HEK293 (cell line): ENCODE measurements around the gene MCOLN1.

Source experiments
- ATF2 ChIP-seq: fragments of 450-650 bp; formaldehyde crosslinking; IDR thresholded peaks from 2 replicates; pipeline ENCODE4 v1.5.1; 2016; ENCODE audit warnings: missing biosample characterization, missing genetic modification characterization, low read depth
- BCL11A ChIP-seq: fragments of 450-650 bp; formaldehyde crosslinking; IDR thresholded peaks from 2 replicates; pipeline ENCODE4 v1.5.1; 2016; ENCODE audit warnings: low read depth, missing biosample characterization, missing genetic modification characterization
- HIC1 ChIP-seq: fragments of 450-650 bp; formaldehyde crosslinking; IDR thresholded peaks from 2 replicates; pipeline ENCODE4 v1.5.1; 2016; ENCODE audit warnings: missing biosample characterization, missing genetic modification characterization
- INSM2 ChIP-seq: fragments of 450-650 bp; formaldehyde crosslinking; IDR thresholded peaks from 2 replicates; pipeline ENCODE4 v1.5.1; 2016; ENCODE audit warnings: missing biosample characterization, missing genetic modification characterization
- KLF10 ChIP-seq: fragments of 450-650 bp; IDR thresholded peaks from 2 replicates; pipeline ENCODE4 v1.5.1; 2018; ENCODE audit warnings: missing biosample characterization, mild to moderate bottlenecking, missing genetic modification characterization
- REPIN1 ChIP-seq: fragments of 450-650 bp; formaldehyde crosslinking; IDR thresholded peaks from 2 replicates; pipeline ENCODE4 v1.5.1; 2017; ENCODE audit warnings: missing biosample characterization, missing genetic modification characterization, low read depth
- SETDB1 ChIP-seq: IDR thresholded peaks from one replicate; pipeline ENCODE4 v1.6.1; 2017; ENCODE audit warnings: mild to moderate bottlenecking, low read length, moderate library complexity, mixed read lengths; ENCODE audit not compliant: insufficient read length
- SP3 ChIP-seq: fragments of 450-650 bp; formaldehyde crosslinking; IDR thresholded peaks from 2 replicates; pipeline ENCODE4 v1.5.1; 2016; ENCODE audit warnings: missing biosample characterization, missing genetic modification characterization
- SP7 ChIP-seq: fragments of 450-650 bp; formaldehyde crosslinking; IDR thresholded peaks from 2 replicates; pipeline ENCODE4 v1.5.1; 2016; ENCODE audit warnings: missing biosample characterization, missing genetic modification characterization
- TCF7L2 ChIP-seq: IDR thresholded peaks from 2 replicates; pipeline ENCODE4 v1.6.1; 2011; ENCODE audit warnings: low read depth, mild to moderate bottlenecking, inconsistent platforms, low read length, moderate library complexity, borderline replicate concordance
- TRIM28 ChIP-seq: IDR thresholded peaks from 2 replicates; pipeline ENCODE4 v1.6.1; 2011; ENCODE audit warnings: low read length, control low read depth, borderline replicate concordance
- ZFHX2 ChIP-seq: fragments of 450-650 bp; formaldehyde crosslinking; conservative IDR thresholded peaks from 2 replicates; pipeline ENCODE4 v1.5.1; 2016; ENCODE audit warnings: missing biosample characterization, missing genetic modification characterization
- ZFP3 ChIP-seq: fragments of 450-650 bp; formaldehyde crosslinking; IDR thresholded peaks from 2 replicates; pipeline ENCODE4 v1.5.1; 2016; ENCODE audit warnings: low read depth, missing biosample characterization, missing genetic modification characterization
- ZFP41 ChIP-seq: fragments of 450-650 bp; formaldehyde crosslinking; IDR thresholded peaks from 2 replicates; pipeline ENCODE4 v1.5.1; 2016; ENCODE audit warnings: missing biosample characterization, missing genetic modification characterization, borderline replicate concordance
- ZNF114 ChIP-seq: fragments of 450-650 bp; formaldehyde crosslinking; IDR thresholded peaks from 2 replicates; pipeline ENCODE4 v1.5.0; 2017; ENCODE audit warnings: missing biosample characterization, missing genetic modification characterization
- ZNF133 ChIP-seq: fragments of 450-650 bp; formaldehyde crosslinking; IDR thresholded peaks from 2 replicates; pipeline ENCODE4 v1.5.1; 2016; ENCODE audit warnings: missing biosample characterization, missing genetic modification characterization
- ZNF146 ChIP-seq: fragments of 450-650 bp; formaldehyde crosslinking; IDR thresholded peaks from 2 replicates; pipeline ENCODE4 v1.5.1; 2016; ENCODE audit warnings: missing biosample characterization, missing genetic modification characterization
- ZNF155 ChIP-seq: fragments of 450-650 bp; formaldehyde crosslinking; IDR thresholded peaks from 2 replicates; pipeline ENCODE4 v1.5.1; 2016; ENCODE audit warnings: missing biosample characterization, missing genetic modification characterization
- ZNF169 ChIP-seq: fragments of 450-650 bp; formaldehyde crosslinking; IDR thresholded peaks from 2 replicates; pipeline ENCODE4 v1.5.1; 2016; ENCODE audit warnings: missing biosample characterization, missing genetic modification characterization
- ZNF292 ChIP-seq: fragments of 450-650 bp; formaldehyde crosslinking; IDR thresholded peaks from 2 replicates; pipeline ENCODE4 v1.5.1; 2016; ENCODE audit warnings: low read depth, missing biosample characterization, missing genetic modification characterization, borderline replicate concordance
- ZNF302 ChIP-seq: fragments of 450-650 bp; formaldehyde crosslinking; IDR thresholded peaks from 2 replicates; pipeline ENCODE4 v1.5.1; 2016; ENCODE audit warnings: missing biosample characterization, missing genetic modification characterization, low read depth
- ZNF362 ChIP-seq: fragments of 450-650 bp; formaldehyde crosslinking; IDR thresholded peaks from 2 replicates; pipeline ENCODE4 v1.5.1; 2016; ENCODE audit warnings: missing biosample characterization, missing genetic modification characterization
- ZNF391 ChIP-seq: fragments of 450-650 bp; formaldehyde crosslinking; IDR thresholded peaks from 2 replicates; pipeline ENCODE4 v1.5.1; 2016; ENCODE audit warnings: low read depth, missing biosample characterization, missing genetic modification characterization, borderline replicate concordance
- ZNF48 ChIP-seq: fragments of 450-650 bp; formaldehyde crosslinking; IDR thresholded peaks from 2 replicates; pipeline ENCODE4 v1.5.1; 2016; ENCODE audit warnings: missing biosample characterization, missing genetic modification characterization
- ZNF513 ChIP-seq: fragments of 450-650 bp; IDR thresholded peaks from 2 replicates; pipeline ENCODE4 v1.5.1; 2018; ENCODE audit warnings: missing biosample characterization, missing genetic modification characterization
- ZNF514 ChIP-seq: fragments of 450-650 bp; formaldehyde crosslinking; IDR thresholded peaks from 2 replicates; pipeline ENCODE4 v1.5.1; 2016; ENCODE audit warnings: missing biosample characterization, missing genetic modification characterization
- ZNF521 ChIP-seq: fragments of 450-650 bp; formaldehyde crosslinking; IDR thresholded peaks from 2 replicates; pipeline ENCODE4 v1.5.1; 2017; ENCODE audit warnings: missing biosample characterization, mild to moderate bottlenecking, missing genetic modification characterization
- ZNF560 ChIP-seq: fragments of 450-650 bp; formaldehyde crosslinking; IDR thresholded peaks from 2 replicates; pipeline ENCODE4 v1.5.1; 2017; ENCODE audit warnings: missing biosample characterization, missing genetic modification characterization, borderline replicate concordance
- ZNF561 ChIP-seq: fragments of 450-650 bp; IDR thresholded peaks from 2 replicates; pipeline ENCODE4 v1.5.1; 2018; ENCODE audit warnings: missing biosample characterization, missing genetic modification characterization, borderline replicate concordance
- ZNF571 ChIP-seq: fragments of 450-650 bp; formaldehyde crosslinking; IDR thresholded peaks from 2 replicates; pipeline ENCODE4 v1.5.0; 2017; ENCODE audit warnings: missing biosample characterization, missing genetic modification characterization
- ZNF610 ChIP-seq: fragments of 450-650 bp; formaldehyde crosslinking; IDR thresholded peaks from 2 replicates; pipeline ENCODE4 v1.5.1; 2016; ENCODE audit warnings: missing biosample characterization, missing genetic modification characterization, borderline replicate concordance
- ZNF626 ChIP-seq: fragments of 450-650 bp; sonication (Bioruptor Pico); formaldehyde crosslinking; IDR thresholded peaks from 2 replicates; pipeline ENCODE4 v1.5.1; 2018; ENCODE audit warnings: missing biosample characterization, missing genetic modification characterization, inconsistent platforms
- ZNF792 ChIP-seq: fragments of 450-650 bp; formaldehyde crosslinking; IDR thresholded peaks from 2 replicates; pipeline ENCODE4 v1.5.1; 2016; ENCODE audit warnings: missing biosample characterization, missing genetic modification characterization

The MCOLN1 gene

GRCh38 chr19:7522072-7522922, at the start of gene MCOLN1 (continued):
- TF ChIP-seq ZNF521 = no peak
- TF ChIP-seq ZNF302 (tag by site-specific recombination) = no peak
- no peak for TF ChIP-seq ZNF513 (tag by site-specific recombination)
- no peak for TF ChIP-seq ZFP41 (tag by site-specific recombination)
- no peak for TF ChIP-seq ZNF155
- TF ChIP-seq ZNF133 (tag by site-specific recombination) = peak; percentile 42; the same call in 1 of the 2 replicates
- peak; percentile 82 for TF ChIP-seq HIC1
- TF ChIP-seq ZNF146 (tag by site-specific recombination) = peak; percentile 19; the same call in 1 of the 2 replicates
- TF ChIP-seq TRIM28 = peak; percentile 34; the same call in 1 of the 2 replicates
- peak; percentile 92 for TF ChIP-seq SP7 (tag by site-specific recombination)
- no peak for TF ChIP-seq ZNF169
- peak; percentile 94; the same call in 1 of the 2 replicates for TF ChIP-seq ZNF391
- TF ChIP-seq ZNF292 (tag by site-specific recombination) = no peak
- TF ChIP-seq KLF10 = peak; percentile 87; the same call in 1 of the 2 replicates
- no peak for TF ChIP-seq TCF7L2
- peak; percentile 55; the same call in 1 of the 2 replicates for TF ChIP-seq REPIN1 (tag by site-specific recombination)
- TF ChIP-seq SP3 = peak; percentile 91
- TF ChIP-seq INSM2 (tag by site-specific recombination) = peak; percentile 67; the same call in 1 of the 2 replicates
- TF ChIP-seq ZNF362 = no peak
- peak; percentile 85 for TF ChIP-seq ZNF610 (tag by site-specific recombination)
- TF ChIP-seq ZFP3 (tag by site-specific recombination) = no peak
- no peak for TF ChIP-seq ZNF114 (tag by site-specific recombination)
- no peak for TF ChIP-seq ATF2 (tag by site-specific recombination)
- no peak for TF ChIP-seq ZNF48 (tag by site-specific recombination)
- TF ChIP-seq ZNF561 (tag by site-specific recombination) = peak; percentile 85
- TF ChIP-seq ZFHX2 = peak; percentile 69; the same call in 1 of the 2 replicates
- TF ChIP-seq ZNF560 (tag by site-specific recombination) = no peak
- TF ChIP-seq BCL11A (tag by site-specific recombination) = no peak
- no peak for TF ChIP-seq ZNF792 (tag by site-specific recombination)
- TF ChIP-seq ZNF626 (tag by site-specific recombination) = no peak
- TF ChIP-seq ZNF514 (tag by site-specific recombination) = no peak
- no peak for TF ChIP-seq ZNF571 (tag by site-specific recombination)
- no peak for TF ChIP-seq SETDB1
